Adrenal gland (tissue), 5 donors: Measurements from ENCODE around the gene CXCL11.

Experiments used
- CTCF ChIP-seq, 6 experiments: fragments of 450-650 bp in 4 of 6; fragments of 200-600 bp in 2 of 6; sonication (generic) in 1 of 6; IDR thresholded peaks; 1 replicate in 5 of 6; 2 replicates in 1 of 6; pipeline versions ENCODE4 v1.5.1 to v1.8.0; 2016 to 2021; ENCODE audit warnings: antibody characterized with exemption in 6 of 6, mild to moderate bottlenecking in 2 of 6, moderate library complexity in 1 of 6
- POLR2A ChIP-seq, 2 donors: fragments of 450-650 bp; IDR thresholded peaks; one replicate each; pipeline ENCODE4 v1.6.1; 2017; ENCODE audit warnings: antibody characterized with exemption in 2 of 2, mild to moderate bottlenecking in 2 of 2, moderate library complexity in 1 of 2
- donor health status: DM: no; HTN: no; CAD: no.

- TF ChIP-seq POLR2A (IDR thresholded peaks at IDR 0.05) (no peak), CTCF (IDR thresholded peaks at IDR 0.05) (no peak)
Observed at GRCh38 chr4:76058302-76058701, 22.4 kb upstream of the CXCL11 start.
